Measurements from ENCODE around the gene SCPEP1.

The SCPEP1 gene

DNA sequence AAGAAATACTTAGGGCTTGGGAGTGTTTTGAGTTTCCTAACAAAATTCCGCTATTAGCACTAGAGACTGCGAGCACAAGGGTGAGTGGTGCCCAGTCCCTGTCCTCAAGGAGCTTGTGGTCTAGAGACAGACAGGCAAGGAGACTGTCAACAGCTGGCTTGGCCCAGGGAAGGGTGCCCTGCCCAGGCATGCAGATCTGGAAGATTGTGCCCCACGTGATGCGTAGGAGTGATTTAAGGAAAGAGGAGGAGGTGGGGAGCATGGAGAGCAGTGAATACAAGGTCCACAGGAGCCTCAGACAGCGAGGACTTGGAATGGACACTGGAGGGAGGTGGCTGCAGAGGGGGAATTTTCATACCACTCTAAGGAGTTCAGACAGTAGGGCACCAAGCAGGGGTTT, 25.0 kb downstream of the SCPEP1 start:
- no peak for DNase-seq (ENCODE audit: low read depth in 2 of 2)

DNA sequence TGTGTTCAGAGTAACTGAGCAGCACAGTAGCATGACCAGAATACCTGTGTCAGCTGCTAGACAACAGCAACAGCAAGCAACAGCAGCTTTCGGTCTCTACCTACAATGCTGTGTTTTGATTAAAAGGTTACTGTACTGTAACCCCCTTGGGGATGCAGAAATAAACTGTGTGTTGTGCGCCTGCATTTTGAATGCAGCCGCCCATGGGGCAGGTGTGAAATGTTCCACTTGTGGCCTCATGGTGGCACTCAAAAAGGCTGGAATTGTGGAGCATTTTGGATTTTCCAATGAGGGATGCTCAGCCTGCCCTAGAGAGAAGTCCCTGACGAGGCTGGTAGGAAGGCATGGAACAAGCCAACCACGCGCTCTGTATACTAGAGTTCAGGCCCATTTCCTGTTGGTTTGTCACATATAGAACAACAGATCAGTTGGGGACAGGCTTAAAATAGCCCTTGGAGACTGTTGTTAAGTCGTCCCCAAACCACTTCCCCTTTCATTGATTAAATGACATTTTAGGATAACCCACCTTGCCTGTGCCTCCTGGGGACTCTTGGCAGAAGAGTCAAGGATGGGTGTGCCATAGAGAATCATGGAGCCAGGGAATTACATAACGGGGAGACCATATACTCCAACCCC, 27.1 kb downstream of the SCPEP1 start:
- no peak for DNase-seq (ENCODE audit: low read depth in 2 of 2)

DNA sequence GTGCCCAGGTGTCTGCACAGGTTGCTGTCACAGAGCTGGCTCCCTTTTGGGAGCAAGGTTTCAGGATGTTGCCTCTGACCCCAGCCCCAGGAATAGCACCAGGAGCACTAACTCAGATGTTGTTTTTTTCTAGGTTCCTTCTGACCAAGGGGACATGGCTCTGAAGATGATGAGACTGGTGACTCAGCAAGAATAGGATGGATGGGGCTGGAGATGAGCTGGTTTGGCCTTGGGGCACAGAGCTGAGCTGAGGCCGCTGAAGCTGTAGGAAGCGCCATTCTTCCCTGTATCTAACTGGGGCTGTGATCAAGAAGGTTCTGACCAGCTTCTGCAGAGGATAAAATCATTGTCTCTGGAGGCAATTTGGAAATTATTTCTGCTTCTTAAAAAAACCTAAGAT, 28.1 kb downstream of the SCPEP1 start:
- no peak for DNase-seq (ENCODE audit: low read depth in 2 of 2)

DNA sequence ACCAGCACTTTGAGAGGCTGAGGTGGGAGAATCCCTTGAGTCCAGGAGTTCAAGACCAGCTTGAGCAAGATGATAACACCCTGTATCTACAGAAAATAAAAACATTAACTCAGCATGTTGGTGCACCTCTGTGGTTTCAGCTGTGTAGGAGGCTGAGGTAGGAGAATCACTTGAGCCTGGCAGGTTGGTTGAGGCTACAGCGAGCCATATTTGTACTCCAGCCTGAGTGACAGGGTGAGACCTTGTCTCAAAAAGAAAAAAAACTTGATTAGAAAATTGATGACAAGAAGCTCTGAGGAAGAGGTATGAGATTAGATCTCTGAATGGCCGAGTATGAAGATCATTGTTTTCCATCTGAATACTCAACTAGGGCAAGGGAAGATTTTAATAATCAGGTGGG, 31.0 kb downstream of the SCPEP1 start:
- DNase-seq (ENCODE audit: low read depth in 2 of 2): no peak

DNA sequence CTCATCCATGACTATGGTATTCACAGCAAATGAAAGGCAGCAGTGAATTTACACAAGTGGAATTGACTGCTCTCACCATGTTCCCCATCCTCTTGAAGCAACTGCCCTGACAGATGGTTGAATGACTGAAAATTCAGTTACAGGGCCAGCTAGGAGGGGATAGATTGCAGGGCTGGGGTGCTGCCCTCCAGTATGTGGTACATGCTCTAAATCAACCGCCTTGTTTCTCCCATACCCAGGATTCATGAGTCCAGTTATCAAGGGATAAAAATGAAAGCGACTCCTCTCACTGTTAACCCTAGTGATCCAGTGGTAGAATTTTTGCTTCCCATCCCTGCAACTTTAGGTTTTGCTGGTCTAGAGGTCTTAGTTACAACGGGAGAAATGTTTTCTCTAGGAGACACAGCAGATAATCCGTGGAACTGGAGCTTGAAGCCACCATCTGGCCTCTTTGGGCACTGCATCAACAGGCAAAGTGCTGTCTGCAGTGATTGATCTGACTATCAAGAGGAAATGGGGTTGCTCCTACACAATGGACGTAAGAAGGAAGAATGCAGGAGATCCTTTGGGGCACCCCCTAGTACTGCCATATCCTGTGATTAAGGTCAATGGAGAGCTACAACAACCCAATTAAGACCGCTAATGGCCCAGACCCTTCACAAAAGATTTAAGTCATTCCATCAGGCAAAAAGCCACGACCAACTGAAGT, 32.0 kb downstream of the SCPEP1 start:
- no peak for DNase-seq (ENCODE audit: low read depth in 2 of 2)

DNA sequence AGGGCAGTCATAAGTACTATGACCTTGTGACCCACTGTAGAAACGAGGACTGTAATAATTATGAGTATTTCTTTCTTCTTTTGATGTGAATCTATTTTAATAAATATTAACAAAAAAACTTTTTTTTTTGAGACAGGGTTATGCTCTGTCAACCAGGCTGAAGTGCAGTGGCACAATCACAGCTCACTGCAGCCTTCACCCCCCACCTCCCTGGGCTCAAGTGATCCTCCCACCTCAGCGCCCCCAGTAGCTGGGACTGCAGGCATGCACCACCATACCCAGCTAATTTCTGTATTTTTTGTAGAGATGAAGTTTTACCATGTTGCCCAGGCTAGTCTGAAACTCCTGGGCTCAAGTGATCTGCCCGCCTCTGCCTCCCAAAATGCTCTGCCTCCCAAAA, 32.6 kb downstream of the SCPEP1 start:
- DNase-seq (ENCODE audit: low read depth in 2 of 2): no peak

DNA sequence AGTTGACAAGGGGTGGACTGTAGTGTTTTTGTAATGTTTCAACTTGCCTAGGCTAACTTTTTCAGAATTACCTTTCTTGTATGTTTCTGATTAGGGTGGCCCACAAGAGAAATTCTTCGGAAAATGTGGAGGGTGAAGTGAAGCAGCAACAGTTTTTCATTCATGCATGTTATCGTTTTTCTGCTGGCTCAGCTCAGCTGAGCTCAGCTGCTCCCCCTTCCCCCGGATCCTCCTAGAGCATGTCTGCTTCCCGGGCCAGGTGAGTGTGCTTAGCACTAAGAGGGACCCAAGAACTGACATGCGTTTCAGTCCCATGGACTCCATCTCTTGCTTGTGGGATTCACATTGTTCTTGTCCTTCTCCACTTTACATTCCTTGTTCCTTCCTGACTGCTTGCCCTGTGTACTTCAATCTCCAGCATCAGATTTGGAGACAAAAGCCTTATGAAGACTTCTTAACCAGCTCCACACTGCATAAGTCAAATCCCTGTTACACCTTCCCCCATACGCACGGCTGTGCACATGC, 33.6 kb downstream of the SCPEP1 start:
- no peak for DNase-seq (ENCODE audit: low read depth in 2 of 2)

DNA sequence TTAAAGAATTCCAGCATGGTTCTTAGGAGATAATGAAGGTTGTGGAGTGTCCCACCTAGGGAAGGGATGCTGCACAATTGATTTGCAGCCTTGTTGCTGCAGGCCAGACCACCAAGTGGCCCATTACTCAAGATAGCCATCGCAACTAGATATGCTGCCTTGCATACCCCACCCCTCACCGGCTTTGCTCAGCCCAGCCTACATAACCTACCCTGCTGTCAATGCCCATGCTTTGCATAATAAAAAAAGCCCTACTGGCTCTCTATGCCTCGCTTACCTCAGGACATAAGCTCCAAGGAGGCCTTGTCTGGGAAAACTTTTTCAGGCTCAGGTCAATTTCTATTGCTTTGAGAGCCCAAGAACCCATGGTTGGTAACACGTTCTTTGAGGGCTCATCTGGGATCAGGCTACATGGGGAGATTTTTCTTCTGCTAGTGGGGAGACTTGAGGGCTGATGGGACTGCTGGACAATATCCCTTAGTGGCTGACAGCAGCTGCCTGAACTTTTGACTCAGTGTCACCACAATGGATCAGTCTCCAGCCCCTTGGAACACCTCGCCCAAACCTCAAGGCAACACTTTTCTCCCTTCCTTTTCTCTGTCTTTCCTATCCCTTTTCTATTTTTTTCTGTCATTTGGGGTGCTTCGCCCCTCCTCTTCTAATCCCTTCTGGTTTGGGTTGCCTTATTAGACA, 38.3 kb downstream of the SCPEP1 start:
- no peak for DNase-seq (ENCODE audit: low read depth in 2 of 2)

DNA sequence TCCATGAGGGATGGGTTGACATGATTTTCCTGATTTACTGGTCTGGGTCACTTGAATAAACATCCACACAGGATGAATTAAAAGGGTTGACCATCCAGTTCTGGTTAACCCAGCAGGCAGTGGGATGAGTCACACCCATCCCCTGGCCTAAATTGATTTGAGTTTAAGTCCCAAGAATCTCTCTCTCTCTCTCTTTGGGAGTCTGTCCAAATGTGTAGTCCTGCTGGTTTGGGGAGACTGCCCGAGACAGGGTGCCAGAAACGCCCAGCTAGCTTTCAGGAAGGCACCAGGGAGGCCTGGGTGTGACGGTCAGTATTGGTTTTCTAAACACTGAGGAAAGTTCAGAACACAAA, 38.8 kb downstream of the SCPEP1 start:
- no peak for DNase-seq (ENCODE audit: low read depth in 2 of 2)

DNA sequence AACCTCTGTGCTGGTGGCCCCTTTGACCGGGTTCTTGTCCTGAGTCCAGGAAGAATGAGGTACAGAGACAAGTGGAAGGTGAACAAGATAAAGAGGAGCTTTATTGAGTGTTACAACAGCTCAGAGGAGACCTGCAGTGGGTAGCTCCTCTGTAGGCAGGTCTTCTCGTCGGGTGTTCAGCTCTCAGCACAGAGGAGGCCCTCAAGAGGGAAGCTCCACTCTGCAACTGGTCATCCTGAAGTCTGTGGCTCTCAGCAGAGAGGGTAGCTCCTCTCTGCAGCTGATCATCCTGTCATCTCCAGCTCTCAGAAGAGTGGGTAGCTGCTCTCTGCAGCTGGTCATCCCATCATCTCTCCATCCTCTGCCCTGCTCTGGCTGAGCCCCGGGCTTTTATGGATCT, 39.7 kb downstream of the SCPEP1 start:
- no peak for DNase-seq (ENCODE audit: low read depth in 2 of 2)

DNA sequence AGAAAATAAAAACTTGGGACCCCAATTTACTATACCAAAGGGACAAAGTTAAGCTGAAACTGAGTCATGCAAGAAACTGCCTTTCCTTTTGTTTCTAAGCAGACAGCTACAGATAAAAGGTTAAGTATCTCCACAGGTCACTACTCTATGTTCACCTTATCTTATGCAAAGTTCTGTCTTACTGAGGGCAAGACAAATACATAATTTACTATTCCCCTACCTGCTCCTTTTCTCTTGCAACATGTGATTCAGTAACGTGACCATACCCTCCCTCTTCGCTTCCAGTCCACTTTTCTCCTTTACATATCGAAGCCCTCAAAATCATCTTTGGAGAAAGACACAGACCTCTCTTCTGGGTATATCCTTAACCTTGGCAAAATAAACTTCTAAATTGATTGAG, 42.3 kb downstream of the SCPEP1 start:
- DNase-seq (ENCODE audit: low read depth in 2 of 2): no peak

DNA sequence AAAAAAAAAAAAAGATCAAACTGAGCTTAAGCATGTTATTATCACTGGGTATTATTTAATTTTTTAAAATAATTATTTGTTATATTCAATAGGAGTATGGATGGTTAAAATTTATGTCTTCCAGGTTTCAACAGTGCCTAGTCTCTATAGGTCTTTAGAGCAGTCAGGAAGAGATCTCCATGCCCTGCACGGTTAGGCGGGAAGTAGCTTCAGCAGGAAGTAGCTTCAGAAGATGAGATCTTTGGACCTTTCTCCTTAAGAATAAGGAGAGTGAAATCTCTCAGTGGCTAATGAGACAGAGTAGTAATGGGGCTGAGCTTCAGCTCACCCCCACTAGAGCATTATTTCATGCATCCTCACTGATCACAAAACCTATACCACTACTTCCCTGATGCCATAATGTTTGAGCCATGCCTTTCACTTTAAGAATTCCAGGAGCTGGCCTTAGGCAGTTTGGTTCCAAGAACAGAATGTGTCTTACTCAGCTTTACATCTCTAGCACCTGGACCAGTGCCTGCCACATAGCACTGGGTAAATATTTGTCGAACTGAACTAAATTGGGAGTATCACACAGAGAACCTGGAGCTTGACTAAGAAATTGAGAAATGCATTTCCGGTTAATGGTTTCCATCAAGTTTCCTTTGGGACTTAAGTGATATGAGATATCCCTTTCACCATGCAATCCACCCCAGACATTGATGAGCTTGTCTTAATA, 43.5 kb downstream of the SCPEP1 start:
- no peak for DNase-seq (ENCODE audit: low read depth in 2 of 2)

DNA sequence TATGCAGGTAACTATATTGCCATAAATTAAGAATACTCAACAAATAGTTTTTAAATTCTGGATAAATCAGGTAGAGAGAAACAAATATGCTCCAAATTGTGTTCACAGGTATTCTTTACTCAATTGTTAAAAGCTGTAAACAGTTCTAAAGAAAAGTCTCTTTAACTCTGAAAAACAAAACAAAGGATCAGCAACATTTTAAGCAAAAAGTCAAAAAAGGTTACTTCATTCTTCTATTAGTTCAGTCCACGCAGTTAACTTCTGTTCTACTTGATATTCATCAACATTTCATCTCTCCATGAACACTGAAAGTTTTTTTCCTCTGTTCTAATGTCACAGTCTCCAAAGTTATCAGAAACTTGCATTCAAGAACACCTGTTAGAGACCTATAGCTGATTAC, 47.9 kb downstream of the SCPEP1 start:
- DNase-seq (ENCODE audit: low read depth in 2 of 2): no peak

DNA sequence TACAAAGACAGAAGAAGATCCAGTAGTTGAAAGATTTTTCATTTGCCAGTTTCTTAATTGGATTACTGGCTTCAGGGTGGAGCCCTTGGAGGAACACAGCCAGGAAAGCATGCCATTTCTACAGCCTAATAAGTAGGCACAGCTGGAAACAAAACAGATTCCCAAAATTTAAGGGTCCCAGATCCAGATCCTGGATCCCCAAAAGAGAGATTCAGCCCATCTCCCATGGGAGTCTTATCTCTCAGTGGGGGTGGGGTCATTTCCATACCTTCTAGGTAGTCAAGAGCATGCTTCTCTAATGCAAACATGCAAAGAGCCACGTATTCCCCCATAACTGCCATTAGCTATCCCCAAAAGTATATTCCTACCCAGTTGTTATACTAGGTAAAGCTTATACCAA, 49.9 kb downstream of the SCPEP1 start:
- no peak for DNase-seq (ENCODE audit: low read depth in 2 of 2)

DNA sequence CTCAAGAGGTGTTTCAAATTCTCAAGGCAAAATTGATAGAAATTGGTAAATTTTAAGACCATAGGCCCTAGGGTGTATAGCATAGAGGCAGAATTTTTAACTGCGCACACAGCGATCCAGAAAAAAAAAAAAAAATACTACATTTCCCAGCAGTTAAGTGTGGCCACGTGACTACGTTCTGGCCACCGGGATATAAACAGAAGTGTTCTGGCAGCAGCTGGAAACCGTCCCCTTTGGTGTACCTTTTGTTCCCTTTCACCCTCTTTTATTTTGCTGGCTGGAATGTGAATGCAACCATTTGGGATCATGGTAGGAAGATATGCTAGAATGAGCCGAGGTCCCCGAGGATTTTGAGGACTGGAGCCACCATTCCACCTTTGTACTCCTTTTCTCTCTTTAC, 54.4 kb downstream of the SCPEP1 start:
- no peak for DNase-seq (ENCODE audit: low read depth in 2 of 2)

DNA sequence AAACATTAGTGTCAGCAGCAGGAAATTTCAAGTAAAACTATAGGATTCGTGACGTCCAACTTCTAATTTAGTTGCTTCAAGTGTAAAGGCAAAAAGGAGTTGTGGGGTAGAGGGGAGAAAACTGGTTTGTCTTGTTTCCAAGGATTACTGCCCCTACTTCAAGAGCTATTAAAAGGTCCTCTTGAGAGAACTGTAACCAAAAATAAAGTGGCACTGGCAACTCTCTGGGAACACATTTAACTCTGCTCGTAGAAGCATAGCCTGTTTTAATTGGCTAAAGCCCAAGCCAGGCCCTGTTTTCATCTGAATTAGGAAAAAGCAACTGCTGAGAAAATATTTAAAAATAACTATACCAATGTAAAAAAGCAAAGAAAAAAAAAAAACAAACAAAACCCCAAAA, 55.4 kb downstream of the SCPEP1 start:
- no peak for DNase-seq (ENCODE audit: low read depth in 2 of 2)

DNA sequence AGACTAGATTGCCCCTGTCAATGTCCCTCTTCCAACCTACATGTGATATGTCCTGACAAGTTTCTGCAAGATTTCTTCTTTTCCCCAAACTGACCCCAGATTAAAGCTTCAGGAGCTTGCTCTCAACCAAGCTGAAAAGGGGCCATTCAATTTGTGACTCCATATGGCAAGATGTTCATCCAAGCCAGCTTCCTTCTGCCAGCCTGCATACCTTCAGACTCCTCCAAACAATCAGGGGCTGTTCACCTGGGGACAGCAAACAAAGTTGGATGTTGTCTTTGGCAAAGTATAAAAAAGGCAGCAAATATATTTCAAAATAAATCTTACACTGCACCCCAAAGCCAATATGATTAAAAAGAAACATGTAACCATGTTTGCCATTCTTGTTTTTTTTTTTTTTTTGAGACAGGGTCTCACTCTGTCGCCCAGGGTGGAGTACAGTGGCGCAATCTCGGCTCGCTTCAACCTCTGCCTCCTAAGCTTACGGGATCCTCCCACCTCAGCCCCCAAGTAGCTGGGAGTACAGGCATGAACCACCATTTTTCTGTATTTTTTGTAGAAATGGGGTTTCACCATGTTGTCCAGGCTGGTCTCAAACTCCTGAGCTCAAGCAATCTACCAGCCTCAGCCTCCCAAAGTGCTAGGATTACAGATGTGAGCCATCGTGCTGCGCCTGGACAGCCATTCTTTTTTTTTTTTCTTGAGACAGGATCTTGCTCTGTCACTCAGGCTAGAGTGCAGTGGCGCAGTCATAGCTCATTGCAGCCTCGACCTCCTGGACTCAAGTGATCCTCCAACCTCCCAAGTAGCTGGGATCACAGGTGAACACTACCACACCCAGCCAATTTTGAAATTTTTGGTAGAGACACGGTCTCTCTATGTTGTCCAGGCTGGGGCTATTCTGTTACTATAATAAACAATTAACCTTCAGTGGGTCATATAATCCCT, 57.1 kb downstream of the SCPEP1 start:
- no peak for DNase-seq (ENCODE audit: low read depth in 2 of 2)

DNA sequence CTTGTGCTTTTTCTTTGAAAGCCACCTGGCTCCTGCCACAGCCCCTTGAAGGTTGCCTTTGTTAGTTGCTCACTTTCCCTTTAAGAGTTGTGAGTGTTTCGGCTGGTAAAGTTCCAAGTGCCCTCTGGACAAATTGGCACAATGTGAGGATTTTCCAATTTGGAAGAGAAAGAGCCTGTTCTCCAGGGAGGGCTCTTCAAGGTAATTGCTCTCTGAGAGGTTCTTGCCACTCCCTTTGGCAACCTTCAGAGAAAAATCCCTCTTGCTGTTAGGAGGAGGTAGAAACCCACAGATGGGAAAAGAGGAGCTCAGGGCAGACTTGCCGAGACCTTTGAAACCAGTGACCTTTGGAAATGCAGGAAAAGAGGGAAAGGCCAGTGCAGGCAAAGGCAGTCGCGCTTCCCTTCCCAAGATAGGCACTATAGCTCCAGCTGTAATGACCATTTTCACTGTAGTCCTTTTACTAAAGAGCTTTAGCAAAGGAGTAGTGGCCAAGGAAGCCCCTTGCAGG, 58.1 kb downstream of the SCPEP1 start:
- DNase-seq (ENCODE audit: low read depth in 2 of 2): no peak

DNA sequence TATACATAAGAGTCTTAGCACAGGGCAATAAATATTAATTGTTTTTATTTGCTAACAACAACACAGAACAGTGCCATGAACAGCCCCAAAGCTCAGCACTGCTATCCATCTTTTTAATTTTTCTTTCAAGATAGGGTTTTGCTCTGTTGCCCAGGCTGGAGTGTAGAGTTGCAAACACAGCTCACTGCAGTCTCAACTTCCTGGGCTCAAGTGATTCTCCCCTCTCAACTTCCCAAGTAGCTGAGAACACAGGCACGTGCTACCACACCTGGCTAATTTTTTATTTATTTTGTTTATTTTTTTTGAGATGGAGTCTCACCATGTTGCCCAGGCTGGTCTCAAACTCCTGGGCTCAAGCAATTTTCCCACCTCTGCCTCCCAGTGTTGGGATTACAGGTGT, 59.5 kb downstream of the SCPEP1 start:
- no peak for DNase-seq (ENCODE audit: low read depth in 2 of 2)

DNA sequence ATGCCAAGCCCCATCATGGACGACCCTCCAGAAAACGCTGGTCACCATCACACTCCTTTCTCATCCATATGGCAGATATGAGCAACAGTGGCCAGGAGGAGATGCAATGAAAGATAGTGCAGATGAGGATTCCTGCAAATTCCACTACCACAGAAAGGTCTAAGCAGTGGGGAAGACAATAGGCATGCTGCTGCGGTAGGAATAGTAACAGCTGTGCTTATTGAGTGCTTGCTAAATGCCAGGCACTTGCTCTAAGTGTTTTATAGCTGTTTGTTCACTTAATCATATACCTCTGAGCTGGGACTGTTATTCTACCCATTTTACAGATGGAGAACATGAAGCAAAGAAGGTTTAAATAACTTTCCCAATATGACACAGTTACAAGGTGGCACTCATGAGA, 60.6 kb downstream of the SCPEP1 start:
- no peak for DNase-seq (ENCODE audit: low read depth in 2 of 2)

DNA sequence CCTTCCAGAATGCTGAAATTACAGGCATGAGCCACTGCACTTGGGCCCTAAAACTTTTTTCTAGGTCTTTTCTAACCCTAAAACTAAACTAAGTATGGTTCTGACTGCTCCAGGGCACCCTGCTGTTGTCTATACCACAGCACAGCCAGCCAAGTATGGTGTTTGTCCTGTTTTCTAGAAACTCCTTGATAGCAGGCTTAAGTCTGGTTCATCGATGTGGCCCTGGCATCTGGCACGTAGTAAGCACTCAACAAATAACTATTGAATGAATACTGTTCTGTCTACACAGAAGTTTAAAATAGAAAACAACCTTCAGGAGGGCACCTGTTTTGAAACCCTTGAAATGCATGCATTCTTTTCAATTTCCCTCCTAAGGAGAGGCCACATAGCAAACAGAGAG, 62.6 kb downstream of the SCPEP1 start:
- no peak for DNase-seq (ENCODE audit: low read depth in 2 of 2)
